GM23338 (cell line): ENCODE results near the gene TEX26. TPM values are rescaled to one million over a fixed set of nuclear protein-coding genes. Genes with fewer than 3 reads are reported as not detected.

Source experiments
- ATAC-seq: fragments of 200-7000 bp; cut with Tn5 transposase; 3 replicates; pipeline ENCODE4 v1.9.1; 2020
- DNase-seq: peaks from one replicate; pipeline ENCODE4 v3.0.0-alpha.2; 2015; ENCODE audit warnings: low spot score
- H2AFZ ChIP-seq: fragments of 200-600 bp; sonication (generic); 2 replicates; pipeline ENCODE4 v1.8.0; 2016; ENCODE audit warnings: antibody characterized with exemption, mild to moderate bottlenecking, moderate library complexity
- H3F3A ChIP-seq: fragments of 200-600 bp; sonication (generic); replicated peaks from 2 replicates; pipeline ENCODE4 v1.8.0; 2017; ENCODE audit warnings: antibody characterized with exemption, mixed run types, low read depth
- H3K27ac ChIP-seq: fragments of 200-600 bp; sonication (generic); 2 replicates; pipeline ENCODE4 v1.6.1; 2016; ENCODE audit warnings: low read depth
- H3K27me3 ChIP-seq: fragments of 200-600 bp; sonication (generic); 2 replicates; pipeline ENCODE4 v1.8.0; 2016; ENCODE audit warnings: mild to moderate bottlenecking, mixed run types, moderate library complexity; ENCODE audit not compliant: insufficient read depth
- H3K36me3 ChIP-seq: fragments of 200-600 bp; sonication (generic); 2 replicates; pipeline ENCODE4 v1.8.0; 2016; ENCODE audit warnings: mild to moderate bottlenecking; ENCODE audit not compliant: insufficient read depth
- H3K4me1 ChIP-seq: fragments of 200-600 bp; sonication (generic); 2 replicates; pipeline ENCODE4 v1.8.0; 2016; ENCODE audit warnings: mild to moderate bottlenecking, moderate library complexity; ENCODE audit not compliant: insufficient read depth
- H3K4me2 ChIP-seq: fragments of 200-600 bp; sonication (generic); 2 replicates; pipeline ENCODE4 v1.7.1; 2017; ENCODE audit warnings: mixed run types
- H3K4me3 ChIP-seq: fragments of 200-600 bp; sonication (generic); 2 replicates; pipeline ENCODE4 v1.6.1; 2016; ENCODE audit warnings: mixed run types
- H3K79me2 ChIP-seq: fragments of 200-600 bp; sonication (generic); replicated peaks from 2 replicates; pipeline ENCODE4 v1.8.0; 2017; ENCODE audit warnings: mild to moderate bottlenecking; ENCODE audit not compliant: insufficient read depth
- H3K9me2 ChIP-seq: fragments of 200-600 bp; sonication (generic); 2 replicates; pipeline ENCODE4 v1.8.0; 2017; ENCODE audit not compliant: insufficient read depth
- H4K20me1 ChIP-seq: fragments of 200-600 bp; sonication (generic); replicated peaks from 2 replicates; pipeline ENCODE4 v1.8.0; 2017; ENCODE audit warnings: mild to moderate bottlenecking; ENCODE audit not compliant: insufficient read depth
- H3K27ac Mint-ChIP-seq: 2 replicates; pipeline ENCODE4 v1.8.0; 2020; ENCODE audit warnings: inconsistent platforms, mild to moderate bottlenecking, moderate library complexity, mixed read lengths
- H3K27me3 Mint-ChIP-seq: 3 replicates; pipeline ENCODE4 v1.8.0; 2022; ENCODE audit warnings: low read depth, mild to moderate bottlenecking, moderate library complexity, mixed read lengths, inconsistent platforms; ENCODE audit not compliant: insufficient read depth, poor library complexity
- H3K36me3 Mint-ChIP-seq: 3 replicates; pipeline ENCODE4 v1.8.0; 2021; ENCODE audit warnings: low read depth, mild to moderate bottlenecking, inconsistent platforms, moderate library complexity, mixed read lengths
- H3K4me1 Mint-ChIP-seq: 3 replicates; pipeline ENCODE4 v1.8.0; 2020; ENCODE audit warnings: mild to moderate bottlenecking, inconsistent platforms, mixed read lengths
- H3K4me3 Mint-ChIP-seq: 3 replicates; pipeline ENCODE4 v1.8.0; 2021; ENCODE audit warnings: moderate library complexity, mild to moderate bottlenecking, inconsistent platforms, mixed read lengths
- H3K9me3 Mint-ChIP-seq: 3 replicates; pipeline ENCODE4 v1.8.0; 2020; ENCODE audit warnings: moderate library complexity, mild to moderate bottlenecking, inconsistent platforms, mixed read lengths
- CREB1 ChIP-seq: fragments of 250-450 bp; sonication (Bioruptor Pico); IDR thresholded peaks from 2 replicates; pipeline ENCODE4 v1.5.0; 2020; ENCODE audit warnings: low read depth, mild to moderate bottlenecking, moderate library complexity
- EZH2 ChIP-seq: fragments of 200-600 bp; sonication (generic); IDR thresholded peaks from one replicate; pipeline ENCODE4 v1.8.0; 2017; ENCODE audit warnings: antibody characterized with exemption, mild to moderate bottlenecking, low read depth; ENCODE audit not compliant: unreplicated experiment
- EZH2phosphoT487 ChIP-seq: fragments of 200-600 bp; sonication (generic); IDR thresholded peaks from one replicate; pipeline ENCODE4 v1.8.1; 2018; ENCODE audit warnings: antibody characterized with exemption; ENCODE audit not compliant: unreplicated experiment
- JUNB ChIP-seq: IDR thresholded peaks from one replicate; pipeline ENCODE4 v1.6.1; 2016; ENCODE audit warnings: antibody characterized with exemption; ENCODE audit not compliant: unreplicated experiment
- NANOG ChIP-seq: IDR thresholded peaks from 2 replicates; pipeline ENCODE4 v1.6.1; 2016; ENCODE audit warnings: antibody characterized with exemption, borderline replicate concordance
- POLR2AphosphoS5 ChIP-seq: IDR thresholded peaks from 2 replicates; pipeline ENCODE4 v1.6.1; 2016; ENCODE audit warnings: antibody characterized with exemption, low read depth
- STAT1 ChIP-seq: IDR thresholded peaks from one replicate; pipeline ENCODE4 v1.6.1; 2016; ENCODE audit warnings: antibody characterized with exemption; ENCODE audit not compliant: unreplicated experiment
- ZNF114 ChIP-seq: fragments of 250-450 bp; sonication (Bioruptor Pico); IDR thresholded peaks from 2 replicates; pipeline ENCODE4 v1.5.0; 2020; ENCODE audit warnings: mild to moderate bottlenecking, moderate library complexity
- ZNF331 ChIP-seq: fragments of 250-450 bp; sonication (Bioruptor Pico); IDR thresholded peaks from 2 replicates; pipeline ENCODE4 v1.5.0; 2020; ENCODE audit warnings: low read depth, mild to moderate bottlenecking, moderate library complexity
- polyA plus RNA-seq: library from polyadenylated mRNA; unstranded; fragments of >200 nt; fragmentation: Nextera tagmentation; extraction: Ambion mirVana; gene quantifications from 2 replicates; pipeline ENCODE4 v1.2.1, GENCODE V29; 2016
- total RNA-seq: library from RNA; depleted of rRNA; stranded (reverse); fragments of >200 nt; shearing (Covaris generic); gene quantifications from 2 replicates; pipeline ENCODE4 v1.2.3, GENCODE V29; 2014
- TF ChIP-seq, protein P1 (sequence below): IDR thresholded peaks from one replicate; pipeline ENCODE4 v1.6.1; 2018; ENCODE audit warnings: antibody characterized with exemption; ENCODE audit not compliant: unreplicated experiment
- TF ChIP-seq, protein P2 (sequence below): IDR thresholded peaks from 2 replicates; pipeline ENCODE4 v1.6.1; 2016; ENCODE audit warnings: antibody characterized with exemption
- TF ChIP-seq, protein P3 (sequence below): fragments of 250-450 bp; sonication (Bioruptor Pico); IDR thresholded peaks from 2 replicates; pipeline ENCODE4 v1.5.0; 2020; ENCODE audit warnings: mild to moderate bottlenecking, moderate library complexity
- TF ChIP-seq, protein P4 (sequence below), 2 experiments: fragments of 200-600 bp in 1 of 2; sonication (generic) in 1 of 2; conservative IDR thresholded peaks; 2 replicates each; pipeline versions ENCODE4 v1.5.1 to v1.6.1; 2016 to 2017; ENCODE audit warnings: antibody characterized with exemption in 2 of 2, low read depth in 2 of 2, mild to moderate bottlenecking in 2 of 2, moderate library complexity in 1 of 2

TEX26 gene
- total and polyA plus RNA-seq, 2 experiments from 2014 or later: not detected

DNA sequence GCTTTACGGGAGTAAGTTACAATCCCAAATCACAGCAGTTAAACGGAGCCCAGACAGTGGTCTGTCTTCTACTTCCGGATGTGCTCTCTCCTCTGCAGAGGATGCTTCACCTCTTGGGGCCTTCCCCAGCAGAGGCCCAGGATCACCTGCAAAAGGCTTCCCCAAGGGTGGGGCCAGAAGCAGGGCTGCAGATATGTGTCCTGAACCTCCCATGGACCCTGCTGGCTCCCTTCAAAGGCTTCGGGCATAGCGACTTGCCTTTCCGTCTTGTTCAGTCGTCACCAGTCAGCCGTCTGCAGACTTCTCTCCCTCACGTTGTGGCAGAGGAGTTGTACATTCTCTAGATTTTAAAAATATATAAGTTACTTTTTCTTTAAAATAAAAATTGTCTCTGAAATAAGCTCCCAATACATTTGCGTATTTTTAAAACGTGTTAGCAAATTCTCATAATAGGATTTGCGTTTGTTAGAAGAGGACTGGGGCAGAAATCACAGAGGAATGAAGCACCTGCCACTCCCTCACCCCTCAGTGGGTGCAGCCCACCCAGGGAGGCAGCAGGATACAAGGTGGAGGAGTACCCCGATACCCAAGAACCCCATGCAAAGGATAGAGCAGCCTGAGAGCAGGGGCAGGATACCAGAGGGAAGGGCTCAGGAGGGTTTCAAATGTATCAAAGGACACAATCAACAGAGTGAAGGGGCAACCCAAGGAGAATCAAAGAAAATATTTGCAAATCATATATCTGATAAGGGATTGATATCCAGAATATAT, 49.3 kb upstream of the TEX26 start:
- Histone ChIP-seq H3K9me2 (peaks cover 9% of the 10 kb centered on the region; the same call in 1 of the 2 replicates), H3K4me2 (no peak overlapping the region), H3K27ac (no peak overlapping the region), H3K4me1 (no peaks in the 10 kb centered on the region), H2AFZ (no peak overlapping the region), H3K4me3 (no peak overlapping the region), H3F3A (no peaks in the 10 kb centered on the region), H3K27me3 (no peaks in the 10 kb centered on the region), H3K79me2 (no peaks in the 10 kb centered on the region), H3K36me3 (peaks cover 12% of the 10 kb centered on the region; the same call in 1 of the 2 replicates), H4K20me1 (no peaks in the 10 kb centered on the region)
- no peak overlapping the region for H3K27ac Mint-ChIP-seq
- peaks cover 5% of the 10 kb centered on the region for H3K27me3 Mint-ChIP-seq
- H3K4me3 Mint-ChIP-seq: no peak overlapping the region
- peaks cover 15% of the 10 kb centered on the region for H3K4me1 Mint-ChIP-seq
- H3K9me3 Mint-ChIP-seq: peaks cover 23% of the 10 kb centered on the region
- TF ChIP-seq, protein P1, sequence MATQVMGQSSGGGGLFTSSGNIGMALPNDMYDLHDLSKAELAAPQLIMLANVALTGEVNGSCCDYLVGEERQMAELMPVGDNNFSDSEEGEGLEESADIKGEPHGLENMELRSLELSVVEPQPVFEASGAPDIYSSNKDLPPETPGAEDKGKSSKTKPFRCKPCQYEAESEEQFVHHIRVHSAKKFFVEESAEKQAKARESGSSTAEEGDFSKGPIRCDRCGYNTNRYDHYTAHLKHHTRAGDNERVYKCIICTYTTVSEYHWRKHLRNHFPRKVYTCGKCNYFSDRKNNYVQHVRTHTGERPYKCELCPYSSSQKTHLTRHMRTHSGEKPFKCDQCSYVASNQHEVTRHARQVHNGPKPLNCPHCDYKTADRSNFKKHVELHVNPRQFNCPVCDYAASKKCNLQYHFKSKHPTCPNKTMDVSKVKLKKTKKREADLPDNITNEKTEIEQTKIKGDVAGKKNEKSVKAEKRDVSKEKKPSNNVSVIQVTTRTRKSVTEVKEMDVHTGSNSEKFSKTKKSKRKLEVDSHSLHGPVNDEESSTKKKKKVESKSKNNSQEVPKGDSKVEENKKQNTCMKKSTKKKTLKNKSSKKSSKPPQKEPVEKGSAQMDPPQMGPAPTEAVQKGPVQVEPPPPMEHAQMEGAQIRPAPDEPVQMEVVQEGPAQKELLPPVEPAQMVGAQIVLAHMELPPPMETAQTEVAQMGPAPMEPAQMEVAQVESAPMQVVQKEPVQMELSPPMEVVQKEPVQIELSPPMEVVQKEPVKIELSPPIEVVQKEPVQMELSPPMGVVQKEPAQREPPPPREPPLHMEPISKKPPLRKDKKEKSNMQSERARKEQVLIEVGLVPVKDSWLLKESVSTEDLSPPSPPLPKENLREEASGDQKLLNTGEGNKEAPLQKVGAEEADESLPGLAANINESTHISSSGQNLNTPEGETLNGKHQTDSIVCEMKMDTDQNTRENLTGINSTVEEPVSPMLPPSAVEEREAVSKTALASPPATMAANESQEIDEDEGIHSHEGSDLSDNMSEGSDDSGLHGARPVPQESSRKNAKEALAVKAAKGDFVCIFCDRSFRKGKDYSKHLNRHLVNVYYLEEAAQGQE: no peak
- TF ChIP-seq EZH2phosphoT487 (no peak), ZNF114 (CRISPR knock-in tag) (no peak), ZNF331 (CRISPR knock-in tag) (no peak), POLR2AphosphoS5 (no peak), NANOG (no peak), JUNB (no peak), CREB1 (no peak), EZH2 (no peak), STAT1 (no peak)
- TF ChIP-seq, protein P2, sequence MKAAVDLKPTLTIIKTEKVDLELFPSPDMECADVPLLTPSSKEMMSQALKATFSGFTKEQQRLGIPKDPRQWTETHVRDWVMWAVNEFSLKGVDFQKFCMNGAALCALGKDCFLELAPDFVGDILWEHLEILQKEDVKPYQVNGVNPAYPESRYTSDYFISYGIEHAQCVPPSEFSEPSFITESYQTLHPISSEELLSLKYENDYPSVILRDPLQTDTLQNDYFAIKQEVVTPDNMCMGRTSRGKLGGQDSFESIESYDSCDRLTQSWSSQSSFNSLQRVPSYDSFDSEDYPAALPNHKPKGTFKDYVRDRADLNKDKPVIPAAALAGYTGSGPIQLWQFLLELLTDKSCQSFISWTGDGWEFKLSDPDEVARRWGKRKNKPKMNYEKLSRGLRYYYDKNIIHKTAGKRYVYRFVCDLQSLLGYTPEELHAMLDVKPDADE: no peak
- TF ChIP-seq, protein P3, sequence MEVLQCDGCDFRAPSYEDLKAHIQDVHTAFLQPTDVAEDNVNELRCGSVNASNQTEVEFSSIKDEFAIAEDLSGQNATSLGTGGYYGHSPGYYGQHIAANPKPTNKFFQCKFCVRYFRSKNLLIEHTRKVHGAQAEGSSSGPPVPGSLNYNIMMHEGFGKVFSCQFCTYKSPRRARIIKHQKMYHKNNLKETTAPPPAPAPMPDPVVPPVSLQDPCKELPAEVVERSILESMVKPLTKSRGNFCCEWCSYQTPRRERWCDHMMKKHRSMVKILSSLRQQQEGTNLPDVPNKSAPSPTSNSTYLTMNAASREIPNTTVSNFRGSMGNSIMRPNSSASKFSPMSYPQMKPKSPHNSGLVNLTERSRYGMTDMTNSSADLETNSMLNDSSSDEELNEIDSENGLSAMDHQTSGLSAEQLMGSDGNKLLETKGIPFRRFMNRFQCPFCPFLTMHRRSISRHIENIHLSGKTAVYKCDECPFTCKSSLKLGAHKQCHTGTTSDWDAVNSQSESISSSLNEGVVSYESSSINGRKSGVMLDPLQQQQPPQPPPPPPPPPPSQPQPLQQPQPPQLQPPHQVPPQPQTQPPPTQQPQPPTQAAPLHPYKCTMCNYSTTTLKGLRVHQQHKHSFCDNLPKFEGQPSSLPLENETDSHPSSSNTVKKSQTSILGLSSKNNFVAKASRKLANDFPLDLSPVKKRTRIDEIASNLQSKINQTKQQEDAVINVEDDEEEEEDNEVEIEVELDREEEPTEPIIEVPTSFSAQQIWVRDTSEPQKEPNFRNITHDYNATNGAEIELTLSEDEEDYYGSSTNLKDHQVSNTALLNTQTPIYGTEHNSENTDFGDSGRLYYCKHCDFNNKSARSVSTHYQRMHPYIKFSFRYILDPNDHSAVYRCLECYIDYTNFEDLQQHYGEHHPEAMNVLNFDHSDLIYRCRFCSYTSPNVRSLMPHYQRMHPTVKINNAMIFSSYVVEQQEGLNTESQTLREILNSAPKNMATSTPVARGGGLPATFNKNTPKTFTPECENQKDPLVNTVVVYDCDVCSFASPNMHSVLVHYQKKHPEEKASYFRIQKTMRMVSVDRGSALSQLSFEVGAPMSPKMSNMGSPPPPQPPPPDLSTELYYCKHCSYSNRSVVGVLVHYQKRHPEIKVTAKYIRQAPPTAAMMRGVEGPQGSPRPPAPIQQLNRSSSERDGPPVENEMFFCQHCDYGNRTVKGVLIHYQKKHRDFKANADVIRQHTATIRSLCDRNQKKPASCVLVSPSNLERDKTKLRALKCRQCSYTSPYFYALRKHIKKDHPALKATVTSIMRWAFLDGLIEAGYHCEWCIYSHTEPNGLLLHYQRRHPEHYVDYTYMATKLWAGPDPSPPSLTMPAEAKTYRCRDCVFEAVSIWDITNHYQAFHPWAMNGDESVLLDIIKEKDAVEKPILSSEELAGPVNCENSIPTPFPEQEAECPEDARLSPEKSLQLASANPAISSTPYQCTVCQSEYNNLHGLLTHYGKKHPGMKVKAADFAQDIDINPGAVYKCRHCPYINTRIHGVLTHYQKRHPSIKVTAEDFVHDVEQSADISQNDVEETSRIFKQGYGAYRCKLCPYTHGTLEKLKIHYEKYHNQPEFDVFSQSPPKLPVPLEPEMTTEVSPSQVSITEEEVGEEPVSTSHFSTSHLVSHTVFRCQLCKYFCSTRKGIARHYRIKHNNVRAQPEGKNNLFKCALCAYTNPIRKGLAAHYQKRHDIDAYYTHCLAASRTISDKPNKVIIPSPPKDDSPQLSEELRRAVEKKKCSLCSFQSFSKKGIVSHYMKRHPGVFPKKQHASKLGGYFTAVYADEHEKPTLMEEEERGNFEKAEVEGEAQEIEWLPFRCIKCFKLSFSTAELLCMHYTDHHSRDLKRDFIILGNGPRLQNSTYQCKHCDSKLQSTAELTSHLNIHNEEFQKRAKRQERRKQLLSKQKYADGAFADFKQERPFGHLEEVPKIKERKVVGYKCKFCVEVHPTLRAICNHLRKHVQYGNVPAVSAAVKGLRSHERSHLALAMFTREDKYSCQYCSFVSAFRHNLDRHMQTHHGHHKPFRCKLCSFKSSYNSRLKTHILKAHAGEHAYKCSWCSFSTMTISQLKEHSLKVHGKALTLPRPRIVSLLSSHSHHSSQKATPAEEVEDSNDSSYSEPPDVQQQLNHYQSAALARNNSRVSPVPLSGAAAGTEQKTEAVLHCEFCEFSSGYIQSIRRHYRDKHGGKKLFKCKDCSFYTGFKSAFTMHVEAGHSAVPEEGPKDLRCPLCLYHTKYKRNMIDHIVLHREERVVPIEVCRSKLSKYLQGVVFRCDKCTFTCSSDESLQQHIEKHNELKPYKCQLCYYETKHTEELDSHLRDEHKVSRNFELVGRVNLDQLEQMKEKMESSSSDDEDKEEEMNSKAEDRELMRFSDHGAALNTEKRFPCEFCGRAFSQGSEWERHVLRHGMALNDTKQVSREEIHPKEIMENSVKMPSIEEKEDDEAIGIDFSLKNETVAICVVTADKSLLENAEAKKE (CRISPR knock-in tag): no peak
- TF ChIP-seq, protein P4, sequence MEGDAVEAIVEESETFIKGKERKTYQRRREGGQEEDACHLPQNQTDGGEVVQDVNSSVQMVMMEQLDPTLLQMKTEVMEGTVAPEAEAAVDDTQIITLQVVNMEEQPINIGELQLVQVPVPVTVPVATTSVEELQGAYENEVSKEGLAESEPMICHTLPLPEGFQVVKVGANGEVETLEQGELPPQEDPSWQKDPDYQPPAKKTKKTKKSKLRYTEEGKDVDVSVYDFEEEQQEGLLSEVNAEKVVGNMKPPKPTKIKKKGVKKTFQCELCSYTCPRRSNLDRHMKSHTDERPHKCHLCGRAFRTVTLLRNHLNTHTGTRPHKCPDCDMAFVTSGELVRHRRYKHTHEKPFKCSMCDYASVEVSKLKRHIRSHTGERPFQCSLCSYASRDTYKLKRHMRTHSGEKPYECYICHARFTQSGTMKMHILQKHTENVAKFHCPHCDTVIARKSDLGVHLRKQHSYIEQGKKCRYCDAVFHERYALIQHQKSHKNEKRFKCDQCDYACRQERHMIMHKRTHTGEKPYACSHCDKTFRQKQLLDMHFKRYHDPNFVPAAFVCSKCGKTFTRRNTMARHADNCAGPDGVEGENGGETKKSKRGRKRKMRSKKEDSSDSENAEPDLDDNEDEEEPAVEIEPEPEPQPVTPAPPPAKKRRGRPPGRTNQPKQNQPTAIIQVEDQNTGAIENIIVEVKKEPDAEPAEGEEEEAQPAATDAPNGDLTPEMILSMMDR (conservative IDR thresholded peaks at IDR 0.05; ENCODE audit: low read depth in 2 of 2): no peak
- peaks cover 47% of the 10 kb centered on the region for H3K36me3 Mint-ChIP-seq
- no peak for DNase-seq
- no peak for ATAC-seq
